BE2C (cell line): Measurements from ENCODE around the gene ADI1.

Source experiments
- DNase-seq: peaks from one replicate; pipeline ENCODE4 v3.0.0-alpha.2; 2020
- H3K27me3 ChIP-seq: fragments of 250-450 bp; sonication (Bioruptor Pico); 2 replicates; pipeline ENCODE4 v1.5.1; 2020; ENCODE audit warnings: mild to moderate bottlenecking
- H3K36me3 ChIP-seq: fragments of 250-450 bp; sonication (Bioruptor Pico); 2 replicates; pipeline ENCODE4 v1.5.1; 2020; ENCODE audit warnings: mild to moderate bottlenecking
- H3K4me1 ChIP-seq: fragments of 250-450 bp; sonication (Bioruptor Pico); 2 replicates; pipeline ENCODE4 v1.5.1; 2020
- H3K4me3 ChIP-seq: 2 replicates; pipeline ENCODE4 v1.5.1; 2011; ENCODE audit warnings: low read depth, low read length
- H3K9me3 ChIP-seq: fragments of 250-450 bp; sonication (Bioruptor Pico); 2 replicates; pipeline ENCODE4 v1.5.1; 2020
- TF ChIP-seq, protein P1 (sequence below): IDR thresholded peaks from 2 replicates; pipeline ENCODE4 v1.5.1; 2012; ENCODE audit warnings: mild to moderate bottlenecking, low read depth, low read length

ADI1 gene

GRCh38 chr2:3488061-3488531 is 31.2 kb downstream of the ADI1 start:
- TF ChIP-seq, protein P1, sequence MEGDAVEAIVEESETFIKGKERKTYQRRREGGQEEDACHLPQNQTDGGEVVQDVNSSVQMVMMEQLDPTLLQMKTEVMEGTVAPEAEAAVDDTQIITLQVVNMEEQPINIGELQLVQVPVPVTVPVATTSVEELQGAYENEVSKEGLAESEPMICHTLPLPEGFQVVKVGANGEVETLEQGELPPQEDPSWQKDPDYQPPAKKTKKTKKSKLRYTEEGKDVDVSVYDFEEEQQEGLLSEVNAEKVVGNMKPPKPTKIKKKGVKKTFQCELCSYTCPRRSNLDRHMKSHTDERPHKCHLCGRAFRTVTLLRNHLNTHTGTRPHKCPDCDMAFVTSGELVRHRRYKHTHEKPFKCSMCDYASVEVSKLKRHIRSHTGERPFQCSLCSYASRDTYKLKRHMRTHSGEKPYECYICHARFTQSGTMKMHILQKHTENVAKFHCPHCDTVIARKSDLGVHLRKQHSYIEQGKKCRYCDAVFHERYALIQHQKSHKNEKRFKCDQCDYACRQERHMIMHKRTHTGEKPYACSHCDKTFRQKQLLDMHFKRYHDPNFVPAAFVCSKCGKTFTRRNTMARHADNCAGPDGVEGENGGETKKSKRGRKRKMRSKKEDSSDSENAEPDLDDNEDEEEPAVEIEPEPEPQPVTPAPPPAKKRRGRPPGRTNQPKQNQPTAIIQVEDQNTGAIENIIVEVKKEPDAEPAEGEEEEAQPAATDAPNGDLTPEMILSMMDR = no peak
- Histone ChIP-seq H3K36me3 (peaks cover 7% of the 10 kb centered on the region), H3K27me3 (no peaks in the 10 kb centered on the region), H3K4me3 (no peak overlapping the region), H3K9me3 (no peaks in the 10 kb centered on the region), H3K4me1 (peaks cover under 1% of the 10 kb centered on the region; the same call in 1 of the 2 replicates)
- no peak for DNase-seq

DNA sequence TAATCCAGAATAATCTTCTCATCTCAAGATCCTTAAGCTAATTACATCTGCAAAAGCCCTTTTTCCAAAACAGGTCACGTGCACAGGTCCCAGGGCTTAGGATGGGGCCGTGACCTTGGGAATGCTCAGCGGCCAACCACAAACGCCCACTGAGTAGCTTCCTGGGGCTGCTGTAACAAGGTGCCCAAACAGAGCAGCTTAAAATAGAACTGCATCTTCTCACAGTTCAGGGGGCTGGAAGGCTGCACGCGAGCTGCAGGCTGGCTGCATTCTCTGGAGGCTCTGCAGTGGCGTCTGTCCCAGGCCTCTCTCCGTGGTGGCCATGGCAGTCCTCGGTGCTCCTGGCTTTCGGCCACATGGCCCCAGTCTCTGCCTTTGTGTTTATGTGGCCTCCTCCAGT is 31.9 kb downstream of the ADI1 start:
- H3K4me1 ChIP-seq = no peaks in the 10 kb centered on the region

DNA sequence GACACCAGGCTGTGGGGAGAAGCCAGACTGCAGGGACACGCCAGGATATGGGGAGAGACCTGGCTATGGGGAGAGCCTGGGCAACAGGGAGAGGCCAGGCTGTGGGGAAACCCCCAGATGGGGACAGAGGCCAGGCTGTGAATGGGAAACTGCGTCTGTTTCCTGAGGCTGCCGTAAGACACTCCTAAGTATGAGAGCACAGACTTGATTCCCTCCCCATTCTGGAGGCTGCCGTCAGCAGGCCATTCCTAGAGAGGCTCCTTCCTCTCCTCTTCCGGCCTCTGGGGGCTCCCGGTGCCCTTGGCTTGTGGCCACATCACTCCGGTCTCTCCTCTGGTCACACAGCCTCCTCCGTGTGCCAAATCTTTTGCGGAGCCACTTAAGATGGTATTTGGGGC is 32.3 kb downstream of the ADI1 start:
- DNase-seq = no peak
- Histone ChIP-seq H3K36me3 (peaks cover 7% of the 10 kb centered on the region), H3K27me3 (no peaks in the 10 kb centered on the region), H3K9me3 (no peaks in the 10 kb centered on the region), H3K4me1 (no peaks in the 10 kb centered on the region), H3K4me3 (no peak overlapping the region)
- TF ChIP-seq, protein P1 = no peak

More for the DNA sequence above, 31.9 kb downstream of the ADI1 start:
- Histone ChIP-seq H3K9me3 (no peaks in the 10 kb centered on the region), H3K36me3 (peaks cover 7% of the 10 kb centered on the region), H3K4me3 (no peak overlapping the region), H3K27me3 (no peaks in the 10 kb centered on the region)
- TF ChIP-seq, protein P1 = no peak
- no peak for DNase-seq

- no peaks in the 10 kb centered on the region for H3K27me3 ChIP-seq
- no peaks in the 10 kb centered on the region for H3K4me1 ChIP-seq
- no peak overlapping the region for H3K4me3 ChIP-seq
- no peak for DNase-seq
- TF ChIP-seq, protein P1 = no peak
- no peaks in the 10 kb centered on the region for H3K9me3 ChIP-seq
- H3K36me3 ChIP-seq = peaks cover 7% of the 10 kb centered on the region
These were observed 33.0 kb downstream of the ADI1 start for GRCh38 chr2:3486047-3487027.

DNA sequence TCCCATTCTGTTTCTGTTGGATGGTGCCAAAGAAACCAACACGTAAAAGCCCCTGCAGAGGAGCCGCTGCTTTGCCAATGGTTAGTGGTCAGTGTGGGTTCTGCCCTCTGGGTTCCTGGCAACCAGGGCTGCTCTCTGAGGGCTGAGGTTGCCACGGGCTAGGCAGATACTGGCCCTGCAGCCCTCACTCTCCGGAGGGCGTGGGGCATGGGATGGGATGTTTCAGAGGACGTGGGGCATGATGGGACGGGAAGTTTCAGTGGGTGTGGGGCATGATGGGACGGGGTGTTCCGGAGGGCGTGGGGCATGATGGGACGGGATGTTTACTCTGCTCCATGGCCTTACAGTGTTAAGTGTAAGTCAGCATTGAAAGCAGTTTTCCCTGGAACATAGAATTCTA is 34.2 kb downstream of the ADI1 start:
- Histone ChIP-seq H3K9me3 (no peaks in the 10 kb centered on the region), H3K4me3 (no peak overlapping the region), H3K27me3 (no peaks in the 10 kb centered on the region), H3K4me1 (no peaks in the 10 kb centered on the region), H3K36me3 (peaks cover 7% of the 10 kb centered on the region)
- no peak for DNase-seq
- TF ChIP-seq, protein P1 = no peak
